Loucy (cell line): Measurements from ENCODE around the gene ETV3.
"Not testable (repeated sequence)": the region's sequence is repeated elsewhere in the genome, so short reads cannot be mapped to it uniquely, and the experiment has no call there.

ENCODE experiments used
- H2AFZ ChIP-seq: fragments of 200-600 bp; sonication (generic); 2 replicates; pipeline ENCODE4 v1.6.0; 2016; ENCODE audit warnings: antibody characterized with exemption, mild to moderate bottlenecking, low read length, moderate library complexity
- H3F3A ChIP-seq: fragments of 200-600 bp; 2 replicates; pipeline ENCODE4 v1.6.0; 2016; ENCODE audit warnings: antibody characterized with exemption, low read depth, mild to moderate bottlenecking
- H3K27me3 ChIP-seq: fragments of 200-600 bp; sonication (generic); 2 replicates; pipeline ENCODE4 v1.6.1; 2014; ENCODE audit warnings: low read length, mild to moderate bottlenecking; ENCODE audit not compliant: insufficient read depth, poor library complexity, severe bottlenecking
- H3K36me3 ChIP-seq: fragments of 200-600 bp; sonication (generic); 2 replicates; pipeline ENCODE4 v1.6.1; 2016; ENCODE audit warnings: low read length; ENCODE audit not compliant: insufficient read depth
- H3K4me1 ChIP-seq: fragments of 200-600 bp; sonication (generic); 2 replicates; pipeline ENCODE4 v1.5.1; 2014; ENCODE audit warnings: low read length, mild to moderate bottlenecking; ENCODE audit not compliant: insufficient read depth, poor library complexity, severe bottlenecking
- H3K4me2 ChIP-seq: fragments of 200-600 bp; sonication (generic); 2 replicates; pipeline ENCODE4 v1.6.0; 2014; ENCODE audit warnings: antibody characterized with exemption, low read length, low read depth, mild to moderate bottlenecking; ENCODE audit not compliant: poor library complexity, severe bottlenecking
- H3K4me3 ChIP-seq: fragments of 200-600 bp; sonication (generic); 2 replicates; pipeline ENCODE4 v1.5.1; 2014; ENCODE audit warnings: low read length, mild to moderate bottlenecking, mixed read lengths; ENCODE audit not compliant: poor library complexity, severe bottlenecking
- H3K79me2 ChIP-seq: fragments of 200-600 bp; sonication (generic); 2 replicates; pipeline ENCODE4 v1.6.1; 2014; ENCODE audit warnings: low read length; ENCODE audit not compliant: insufficient read depth
- H3K9ac ChIP-seq: fragments of 200-600 bp; sonication (generic); 2 replicates; pipeline ENCODE4 v1.6.0; 2014; ENCODE audit warnings: mild to moderate bottlenecking, low read depth, low read length, moderate library complexity; ENCODE audit not compliant: poor library complexity, severe bottlenecking
- H3K9me2 ChIP-seq: fragments of 200-600 bp; sonication (generic); replicated peaks from 2 replicates; pipeline ENCODE4 v1.6.1; 2016; ENCODE audit warnings: low read depth, low read length, mixed read lengths
- H3K9me3 ChIP-seq: fragments of 200-600 bp; sonication (generic); 2 replicates; pipeline ENCODE4 v1.6.1; 2014; ENCODE audit warnings: mild to moderate bottlenecking, antibody characterized with exemption, low read length, low read depth; ENCODE audit not compliant: insufficient read depth
- H4K20me1 ChIP-seq: fragments of 200-600 bp; sonication (generic); 2 replicates; pipeline ENCODE4 v1.6.0; 2014; ENCODE audit warnings: antibody characterized with exemption, low read length, mild to moderate bottlenecking; ENCODE audit not compliant: insufficient read depth, poor library complexity, severe bottlenecking
- CTCF ChIP-seq: fragments of 200-600 bp; sonication (generic); conservative IDR thresholded peaks from 2 replicates; pipeline ENCODE4 v1.5.1; 2014; ENCODE audit warnings: mild to moderate bottlenecking, antibody characterized with exemption, low read length
- EZH2phosphoT487 ChIP-seq: fragments of 200-600 bp; IDR thresholded peaks from 2 replicates; pipeline ENCODE4 v1.6.1; 2018; ENCODE audit warnings: antibody characterized with exemption, mild to moderate bottlenecking, moderate library complexity, borderline replicate concordance

ETV3 gene

GRCh38 chr1:157103268-157103667, 34.9 kb downstream of the ETV3 start:
- Histone ChIP-seq H3F3A (no peaks in the 10 kb centered on the region), H3K9ac (no peak overlapping the region), H3K4me3 (no peak overlapping the region), H3K4me1 (no peaks in the 10 kb centered on the region), H3K79me2 (no peaks in the 10 kb centered on the region), H3K9me2 (no peaks in the 10 kb centered on the region), H3K36me3 (no peaks in the 10 kb centered on the region), H2AFZ (no peak overlapping the region), H3K9me3 (no peaks in the 10 kb centered on the region), H3K4me2 (no peak overlapping the region), H3K27me3 (no peaks in the 10 kb centered on the region), H4K20me1 (no peaks in the 10 kb centered on the region)
- no peak for TF ChIP-seq CTCF
- TF ChIP-seq EZH2phosphoT487, result no peak

GRCh38 chr1:157101149-157101548, 37.0 kb downstream of the ETV3 start:
- no peaks in the 10 kb centered on the region for H3K9me2 ChIP-seq
- no peak overlapping the region for H3K4me3 ChIP-seq
- no peak overlapping the region for H3K9ac ChIP-seq
- TF ChIP-seq CTCF, result no peak
- TF ChIP-seq EZH2phosphoT487, result no peak
- no peaks in the 10 kb centered on the region for H3K79me2 ChIP-seq
- no peak overlapping the region for H2AFZ ChIP-seq
- H3K36me3 ChIP-seq, result no peaks in the 10 kb centered on the region
- H3K4me2 ChIP-seq, result no peak overlapping the region
- no peaks in the 10 kb centered on the region for H3F3A ChIP-seq
- H4K20me1 ChIP-seq, result no peaks in the 10 kb centered on the region
- H3K27me3 ChIP-seq, result no peaks in the 10 kb centered on the region
- no peaks in the 10 kb centered on the region for H3K9me3 ChIP-seq
- H3K4me1 ChIP-seq, result no peaks in the 10 kb centered on the region

GRCh38 chr1:157099633-157100009, 38.6 kb downstream of the ETV3 start, which contains the start of gene ETV3L:
ETV3L (minus strand) TSS chr1:157099808; CDS start chr1:157099523, 285 bp downstream.
- H2AFZ ChIP-seq, result no peak within 1 kb of the TSS
- H3F3A ChIP-seq, result no peaks in the 10 kb centered on the region
- H3K9ac ChIP-seq, result no peak within 1 kb of the TSS
- no peaks in the 10 kb centered on the region for H3K9me3 ChIP-seq
- no peaks in the 10 kb centered on the region for H3K27me3 ChIP-seq
- no peaks in the 10 kb centered on the region for H3K9me2 ChIP-seq
- no peaks in the 10 kb centered on the region for H3K36me3 ChIP-seq
- H3K4me3 ChIP-seq, result no peak within 1 kb of the TSS
- H3K4me2 ChIP-seq, result no peak within 1 kb of the TSS
- TF ChIP-seq EZH2phosphoT487, result no peak
- no peak for TF ChIP-seq CTCF
- H3K79me2 ChIP-seq, result no peaks in the 10 kb centered on the region
- H3K4me1 ChIP-seq, result no peaks in the 10 kb centered on the region
- no peaks in the 10 kb centered on the region for H4K20me1 ChIP-seq

GRCh38 chr1:157098987-157099632, 39.1 kb downstream of the ETV3 start:
- not testable (repeated sequence) for H3K4me3 ChIP-seq, H3K4me2 ChIP-seq, H3K36me3 ChIP-seq, H4K20me1 ChIP-seq, H3F3A ChIP-seq, H3K4me1 ChIP-seq, H3K79me2 ChIP-seq, H3K9ac ChIP-seq, H3K9me3 ChIP-seq, H3K27me3 ChIP-seq, H3K9me2 ChIP-seq, H2AFZ ChIP-seq
